ENCODE results near the gene ACBD6.

The ACBD6 gene

GRCh38 chr1:180370597-180370996, 131.8 kb downstream of the ACBD6 start:
- TF ChIP-seq, protein P1, sequence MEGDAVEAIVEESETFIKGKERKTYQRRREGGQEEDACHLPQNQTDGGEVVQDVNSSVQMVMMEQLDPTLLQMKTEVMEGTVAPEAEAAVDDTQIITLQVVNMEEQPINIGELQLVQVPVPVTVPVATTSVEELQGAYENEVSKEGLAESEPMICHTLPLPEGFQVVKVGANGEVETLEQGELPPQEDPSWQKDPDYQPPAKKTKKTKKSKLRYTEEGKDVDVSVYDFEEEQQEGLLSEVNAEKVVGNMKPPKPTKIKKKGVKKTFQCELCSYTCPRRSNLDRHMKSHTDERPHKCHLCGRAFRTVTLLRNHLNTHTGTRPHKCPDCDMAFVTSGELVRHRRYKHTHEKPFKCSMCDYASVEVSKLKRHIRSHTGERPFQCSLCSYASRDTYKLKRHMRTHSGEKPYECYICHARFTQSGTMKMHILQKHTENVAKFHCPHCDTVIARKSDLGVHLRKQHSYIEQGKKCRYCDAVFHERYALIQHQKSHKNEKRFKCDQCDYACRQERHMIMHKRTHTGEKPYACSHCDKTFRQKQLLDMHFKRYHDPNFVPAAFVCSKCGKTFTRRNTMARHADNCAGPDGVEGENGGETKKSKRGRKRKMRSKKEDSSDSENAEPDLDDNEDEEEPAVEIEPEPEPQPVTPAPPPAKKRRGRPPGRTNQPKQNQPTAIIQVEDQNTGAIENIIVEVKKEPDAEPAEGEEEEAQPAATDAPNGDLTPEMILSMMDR (IDR thresholded peaks at IDR 0.05; ENCODE audit: low read depth, low read length, missing control alignments): no peak
- DNase-seq (ENCODE audit: low read depth): no peak
- H3K4me3 ChIP-seq (ENCODE audit: low read depth, low read length): no peak overlapping the region
- in situ Hi-C loops (cut with HindIII; ENCODE audit: low sequenced_read_pairs): no loop called here

GRCh38 chr1:180370188-180370587, 132.2 kb downstream of the ACBD6 start:
- H3K4me3 ChIP-seq (ENCODE audit: low read depth, low read length): no peak overlapping the region
- in situ Hi-C loops (cut with HindIII; ENCODE audit: low sequenced_read_pairs): no loop called here

GRCh38 chr1:180369061-180369460, 133.3 kb downstream of the ACBD6 start:
- no peak overlapping the region for H3K4me3 ChIP-seq (ENCODE audit: low read depth, low read length)
- TF ChIP-seq, protein P1 (IDR thresholded peaks at IDR 0.05; ENCODE audit: low read depth, low read length, missing control alignments): no peak
- in situ Hi-C loops (cut with HindIII; ENCODE audit: low sequenced_read_pairs): no loop called here
- no peak for DNase-seq (ENCODE audit: low read depth)

More at GRCh38 chr1:180370188-180370587, 132.2 kb downstream of the ACBD6 start:
- TF ChIP-seq, protein P1 (IDR thresholded peaks at IDR 0.05; ENCODE audit: low read depth, low read length, missing control alignments): no peak
- no peak for DNase-seq (ENCODE audit: low read depth)

DNA sequence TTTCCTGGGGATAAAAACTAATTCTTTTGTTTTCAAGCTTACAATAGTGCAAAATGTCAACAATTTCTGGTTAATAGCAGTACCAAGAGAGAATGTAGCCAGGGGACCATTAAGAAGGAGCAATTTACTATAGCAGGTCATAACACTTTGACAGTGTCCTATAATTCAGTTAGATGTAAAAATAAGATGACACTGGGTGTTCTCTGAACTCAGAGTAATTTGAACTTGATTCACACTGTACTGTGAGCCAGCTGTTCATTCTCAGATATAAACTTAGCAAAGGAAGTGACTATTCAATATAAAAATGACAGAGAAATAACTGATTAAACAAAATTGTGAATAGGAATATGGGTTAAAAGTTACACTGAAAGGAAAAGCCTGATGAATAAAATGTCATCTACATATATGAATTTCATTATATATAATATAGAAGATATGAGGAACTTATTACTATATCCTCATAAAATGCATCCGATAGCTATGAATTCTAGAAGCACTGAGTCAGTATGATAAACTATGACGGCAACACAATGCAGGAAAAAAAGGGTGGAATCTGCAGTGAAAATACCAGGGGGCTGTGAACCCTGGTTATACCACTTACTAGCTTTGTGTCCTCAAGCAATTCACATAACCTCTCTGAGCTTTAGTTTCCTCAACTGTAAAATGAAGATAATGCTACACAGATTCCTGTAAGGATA, 135.9 kb downstream of the ACBD6 start:
- DNase-seq (ENCODE audit: low read depth): no peak
- H3K4me3 ChIP-seq (ENCODE audit: low read depth, low read length): no peak overlapping the region
- TF ChIP-seq, protein P1 (IDR thresholded peaks at IDR 0.05; ENCODE audit: low read depth, low read length, missing control alignments): no peak
- in situ Hi-C loops (cut with HindIII; ENCODE audit: low sequenced_read_pairs): no loop called here

GRCh38 chr1:180365039-180365438, 137.3 kb downstream of the ACBD6 start:
- no peak overlapping the region for H3K4me3 ChIP-seq (ENCODE audit: low read depth, low read length)
- no peak for DNase-seq (ENCODE audit: low read depth)
- TF ChIP-seq, protein P1 (IDR thresholded peaks at IDR 0.05; ENCODE audit: low read depth, low read length, missing control alignments): no peak
- in situ Hi-C loops (cut with HindIII; ENCODE audit: low sequenced_read_pairs): no loop called here

- in situ Hi-C loops (cut with HindIII; ENCODE audit: low sequenced_read_pairs): no loop called here
- DNase-seq (ENCODE audit: low read depth): no peak
- H3K4me3 ChIP-seq (ENCODE audit: low read depth, low read length): no peak overlapping the region
- TF ChIP-seq, protein P1 (IDR thresholded peaks at IDR 0.05; ENCODE audit: low read depth, low read length, missing control alignments): no peak
Observed at GRCh38 chr1:180363246-180363995, 139.0 kb downstream of the ACBD6 start.

Data from astrocyte of the cerebellum (primary cell).